Measurements from ENCODE around the gene DSCAM. TPM values are rescaled to one million over a fixed set of nuclear protein-coding genes. Genes with fewer than 3 reads are reported as not detected.

The DSCAM gene
- total RNA-seq, 1 experiment from 2014 or later, result 0.13 TPM

DNA sequence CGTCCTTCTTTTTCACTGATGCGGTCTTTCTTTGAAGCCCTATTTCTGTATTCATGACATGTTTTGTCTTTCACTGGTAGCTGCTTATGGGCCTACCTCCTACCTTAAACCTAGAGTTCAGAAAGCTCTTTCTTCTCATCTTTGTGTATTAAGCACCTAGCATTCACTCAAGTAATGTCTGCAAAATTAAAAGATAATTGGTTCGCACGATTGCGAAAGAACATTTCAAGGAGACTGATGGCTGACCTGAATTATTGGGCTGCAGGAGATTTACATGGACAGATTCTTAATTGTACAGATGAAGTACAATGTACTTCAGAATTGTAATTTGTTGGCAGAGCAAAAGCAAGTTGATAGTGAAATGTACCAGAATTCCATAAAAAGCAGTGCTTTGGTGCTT, 773.3 kb downstream of the DSCAM start (continued):
- TF ChIP-seq ARID4B (CRISPR knock-in tag; IDR thresholded peaks at IDR 0.05; ENCODE audit: borderline replicate concordance) (no peak), NFYB (CRISPR knock-in tag; conservative IDR thresholded peaks at IDR 0.05; ENCODE audit: low read depth) (no peak), JAZF1 (CRISPR knock-in tag; IDR thresholded peaks at IDR 0.05) (no peak), CREB1 (CRISPR knock-in tag; IDR thresholded peaks at IDR 0.05) (no peak), MXD4 (CRISPR knock-in tag; IDR thresholded peaks at IDR 0.05; ENCODE audit: borderline replicate concordance) (no peak), SMAD3 (CRISPR knock-in tag; IDR thresholded peaks at IDR 0.05; ENCODE audit: borderline replicate concordance) (no peak)
- TF ChIP-seq, protein P1, sequence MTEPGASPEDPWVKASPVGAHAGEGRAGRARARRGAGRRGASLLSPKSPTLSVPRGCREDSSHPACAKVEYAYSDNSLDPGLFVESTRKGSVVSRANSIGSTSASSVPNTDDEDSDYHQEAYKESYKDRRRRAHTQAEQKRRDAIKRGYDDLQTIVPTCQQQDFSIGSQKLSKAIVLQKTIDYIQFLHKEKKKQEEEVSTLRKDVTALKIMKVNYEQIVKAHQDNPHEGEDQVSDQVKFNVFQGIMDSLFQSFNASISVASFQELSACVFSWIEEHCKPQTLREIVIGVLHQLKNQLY (CRISPR knock-in tag; IDR thresholded peaks at IDR 0.05), result no peak

DNA sequence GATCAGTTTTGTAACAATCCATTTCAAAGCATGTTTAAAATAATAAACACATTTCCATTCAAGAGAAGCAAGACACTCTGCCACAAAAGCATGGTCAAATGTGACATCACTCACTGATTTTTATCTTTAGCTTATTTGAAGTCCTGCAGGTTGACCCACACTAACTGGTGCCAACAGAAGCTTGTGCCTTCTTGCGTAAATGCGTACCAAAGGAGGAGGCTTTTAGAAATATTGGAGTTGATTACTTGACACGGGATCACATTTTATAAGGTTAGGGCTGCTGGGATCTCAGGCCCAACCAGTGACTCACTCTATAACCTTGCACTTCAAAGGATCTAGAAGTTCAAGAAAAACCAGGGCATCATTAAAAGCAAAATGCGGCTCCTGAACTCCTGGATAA, 776.1 kb downstream of the DSCAM start:
- no peaks in the 10 kb centered on the region for H3K9me3 Mint-ChIP-seq
- H3K27me3 Mint-ChIP-seq (ENCODE audit: low read depth), result no peaks in the 10 kb centered on the region; the same call in 1 of the 2 replicates

More for the DNA sequence above, 776.1 kb downstream of the DSCAM start:
- H3K4me1 Mint-ChIP-seq, result peaks cover 10% of the 10 kb centered on the region; the same call in 1 of the 2 replicates
- H3K4me3 Mint-ChIP-seq, result no peak overlapping the region
- no peaks in the 10 kb centered on the region for H3K36me3 Mint-ChIP-seq
- POLR2A ChIA-PET, result interaction anchor here (0.7 kb wide), 1 partner anchor 12 kb away, joined by 4 read pairs; no protein-coding TSS in a partner anchor
- TF ChIP-seq, protein P2, sequence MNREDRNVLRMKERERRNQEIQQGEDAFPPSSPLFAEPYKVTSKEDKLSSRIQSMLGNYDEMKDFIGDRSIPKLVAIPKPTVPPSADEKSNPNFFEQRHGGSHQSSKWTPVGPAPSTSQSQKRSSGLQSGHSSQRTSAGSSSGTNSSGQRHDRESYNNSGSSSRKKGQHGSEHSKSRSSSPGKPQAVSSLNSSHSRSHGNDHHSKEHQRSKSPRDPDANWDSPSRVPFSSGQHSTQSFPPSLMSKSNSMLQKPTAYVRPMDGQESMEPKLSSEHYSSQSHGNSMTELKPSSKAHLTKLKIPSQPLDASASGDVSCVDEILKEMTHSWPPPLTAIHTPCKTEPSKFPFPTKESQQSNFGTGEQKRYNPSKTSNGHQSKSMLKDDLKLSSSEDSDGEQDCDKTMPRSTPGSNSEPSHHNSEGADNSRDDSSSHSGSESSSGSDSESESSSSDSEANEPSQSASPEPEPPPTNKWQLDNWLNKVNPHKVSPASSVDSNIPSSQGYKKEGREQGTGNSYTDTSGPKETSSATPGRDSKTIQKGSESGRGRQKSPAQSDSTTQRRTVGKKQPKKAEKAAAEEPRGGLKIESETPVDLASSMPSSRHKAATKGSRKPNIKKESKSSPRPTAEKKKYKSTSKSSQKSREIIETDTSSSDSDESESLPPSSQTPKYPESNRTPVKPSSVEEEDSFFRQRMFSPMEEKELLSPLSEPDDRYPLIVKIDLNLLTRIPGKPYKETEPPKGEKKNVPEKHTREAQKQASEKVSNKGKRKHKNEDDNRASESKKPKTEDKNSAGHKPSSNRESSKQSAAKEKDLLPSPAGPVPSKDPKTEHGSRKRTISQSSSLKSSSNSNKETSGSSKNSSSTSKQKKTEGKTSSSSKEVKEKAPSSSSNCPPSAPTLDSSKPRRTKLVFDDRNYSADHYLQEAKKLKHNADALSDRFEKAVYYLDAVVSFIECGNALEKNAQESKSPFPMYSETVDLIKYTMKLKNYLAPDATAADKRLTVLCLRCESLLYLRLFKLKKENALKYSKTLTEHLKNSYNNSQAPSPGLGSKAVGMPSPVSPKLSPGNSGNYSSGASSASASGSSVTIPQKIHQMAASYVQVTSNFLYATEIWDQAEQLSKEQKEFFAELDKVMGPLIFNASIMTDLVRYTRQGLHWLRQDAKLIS (CRISPR knock-in tag; IDR thresholded peaks at IDR 0.05; ENCODE audit: borderline replicate concordance), result no peak
- no peak for TF ChIP-seq NFATC4 (CRISPR knock-in tag; IDR thresholded peaks at IDR 0.05)
- TF ChIP-seq ELF4 (CRISPR knock-in tag; IDR thresholded peaks at IDR 0.05; ENCODE audit: low read depth), result no peak
- TF ChIP-seq KAT7 (CRISPR knock-in tag; IDR thresholded peaks at IDR 0.05; ENCODE audit: borderline replicate concordance), result no peak
- TF ChIP-seq ATF6 (CRISPR knock-in tag; IDR thresholded peaks at IDR 0.05), result no peak
- TF ChIP-seq ESRRA (CRISPR knock-in tag; IDR thresholded peaks at IDR 0.05; ENCODE audit: borderline replicate concordance), result no peak
- TF ChIP-seq, protein P3, sequence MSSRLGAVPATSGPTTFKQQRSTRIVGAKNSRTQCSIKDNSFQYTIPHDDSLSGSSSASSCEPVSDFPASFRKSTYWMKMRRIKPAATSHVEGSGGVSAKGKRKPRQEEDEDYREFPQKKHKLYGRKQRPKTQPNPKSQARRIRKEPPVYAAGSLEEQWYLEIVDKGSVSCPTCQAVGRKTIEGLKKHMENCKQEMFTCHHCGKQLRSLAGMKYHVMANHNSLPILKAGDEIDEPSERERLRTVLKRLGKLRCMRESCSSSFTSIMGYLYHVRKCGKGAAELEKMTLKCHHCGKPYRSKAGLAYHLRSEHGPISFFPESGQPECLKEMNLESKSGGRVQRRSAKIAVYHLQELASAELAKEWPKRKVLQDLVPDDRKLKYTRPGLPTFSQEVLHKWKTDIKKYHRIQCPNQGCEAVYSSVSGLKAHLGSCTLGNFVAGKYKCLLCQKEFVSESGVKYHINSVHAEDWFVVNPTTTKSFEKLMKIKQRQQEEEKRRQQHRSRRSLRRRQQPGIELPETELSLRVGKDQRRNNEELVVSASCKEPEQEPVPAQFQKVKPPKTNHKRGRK (CRISPR knock-in tag; IDR thresholded peaks at IDR 0.05; ENCODE audit: borderline replicate concordance), result no peak
- TF ChIP-seq GABPB1 (CRISPR knock-in tag; IDR thresholded peaks at IDR 0.05), result no peak
- TF ChIP-seq ZNF396 (CRISPR knock-in tag; IDR thresholded peaks at IDR 0.05; ENCODE audit: borderline replicate concordance), result no peak
- TF ChIP-seq ZNF232 (CRISPR knock-in tag; IDR thresholded peaks at IDR 0.05), result no peak
- TF ChIP-seq, protein P4, sequence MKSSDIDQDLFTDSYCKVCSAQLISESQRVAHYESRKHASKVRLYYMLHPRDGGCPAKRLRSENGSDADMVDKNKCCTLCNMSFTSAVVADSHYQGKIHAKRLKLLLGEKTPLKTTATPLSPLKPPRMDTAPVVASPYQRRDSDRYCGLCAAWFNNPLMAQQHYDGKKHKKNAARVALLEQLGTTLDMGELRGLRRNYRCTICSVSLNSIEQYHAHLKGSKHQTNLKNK (CRISPR knock-in tag; IDR thresholded peaks at IDR 0.05), result no peak
- no peak for TF ChIP-seq CREB1 (CRISPR knock-in tag; IDR thresholded peaks at IDR 0.05)
- TF ChIP-seq, protein P5, sequence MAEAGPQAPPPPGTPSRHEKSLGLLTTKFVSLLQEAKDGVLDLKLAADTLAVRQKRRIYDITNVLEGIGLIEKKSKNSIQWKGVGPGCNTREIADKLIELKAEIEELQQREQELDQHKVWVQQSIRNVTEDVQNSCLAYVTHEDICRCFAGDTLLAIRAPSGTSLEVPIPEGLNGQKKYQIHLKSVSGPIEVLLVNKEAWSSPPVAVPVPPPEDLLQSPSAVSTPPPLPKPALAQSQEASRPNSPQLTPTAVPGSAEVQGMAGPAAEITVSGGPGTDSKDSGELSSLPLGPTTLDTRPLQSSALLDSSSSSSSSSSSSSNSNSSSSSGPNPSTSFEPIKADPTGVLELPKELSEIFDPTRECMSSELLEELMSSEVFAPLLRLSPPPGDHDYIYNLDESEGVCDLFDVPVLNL (CRISPR knock-in tag; IDR thresholded peaks at IDR 0.05; ENCODE audit: borderline replicate concordance, low read depth), result no peak
- no peak overlapping the region for H3K27ac Mint-ChIP-seq
- ATAC-seq (no peak), DNase-seq (ENCODE audit: low spot score) (no peak)
- CTCF ChIA-PET, result interaction anchor here (1.2 kb wide), 1 partner anchor 204 kb away, joined by 3 read pairs; no protein-coding TSS in a partner anchor
